SU-DHL-6 (cell line): ENCODE results near the gene RPS15.

ENCODE experiments used
- H2AFZ ChIP-seq: fragments of 200-600 bp; sonication (generic); 2 replicates; pipeline ENCODE4 v1.6.1; 2014; ENCODE audit warnings: low read depth, mild to moderate bottlenecking, moderate library complexity, mixed read lengths, antibody characterized with exemption, low read length; ENCODE audit not compliant: severe bottlenecking
- H3F3A ChIP-seq: fragments of 200-600 bp; shearing (Covaris generic); 2 replicates; pipeline ENCODE4 v1.6.0; 2016; ENCODE audit warnings: antibody characterized with exemption, mild to moderate bottlenecking; ENCODE audit not compliant: insufficient read depth
- H3K27ac ChIP-seq: fragments of 200-600 bp; sonication (generic); 2 replicates; pipeline ENCODE4 v1.5.1; 2016; ENCODE audit warnings: low read depth, mild to moderate bottlenecking, low read length, moderate library complexity, mixed read lengths
- H3K27me3 ChIP-seq: fragments of 200-600 bp; sonication (generic), shearing (Covaris generic); 2 replicates; pipeline ENCODE4 v1.6.0; 2014; ENCODE audit warnings: mild to moderate bottlenecking, low read length
- H3K36me3 ChIP-seq: fragments of 200-600 bp; sonication (generic); 2 replicates; pipeline ENCODE4 v1.6.1; 2014; ENCODE audit warnings: mild to moderate bottlenecking, low read length, mixed read lengths
- H3K4me2 ChIP-seq: fragments of 300-600, 200-600 bp; shearing (Covaris generic), sonication (generic); 2 replicates; pipeline ENCODE4 v1.6.0; 2014; ENCODE audit warnings: low read length, low read depth, mild to moderate bottlenecking; ENCODE audit not compliant: poor library complexity, severe bottlenecking
- H3K4me3 ChIP-seq: fragments of 200-600 bp; sonication (generic); 2 replicates; pipeline ENCODE4 v1.5.1; 2014; ENCODE audit warnings: antibody characterized with exemption, low read length, mild to moderate bottlenecking, mixed read lengths; ENCODE audit not compliant: insufficient read depth, poor library complexity, severe bottlenecking
- H3K79me2 ChIP-seq: fragments of 200-600 bp; sonication (generic); 2 replicates; pipeline ENCODE4 v1.6.1; 2014; ENCODE audit warnings: mild to moderate bottlenecking, low read length, moderate library complexity; ENCODE audit not compliant: insufficient read depth
- H3K9ac ChIP-seq: fragments of 200-600 bp; sonication (generic); 2 replicates; pipeline ENCODE4 v1.7.0; 2014; ENCODE audit warnings: mild to moderate bottlenecking, low read length
- H3K9me2 ChIP-seq: fragments of 200-600 bp; sonication (generic); replicated peaks from 2 replicates; pipeline ENCODE4 v1.6.1; 2014; ENCODE audit warnings: low read length; ENCODE audit not compliant: insufficient read depth
- H3K9me3 ChIP-seq: fragments of 200-600 bp; sonication (generic); 2 replicates; pipeline ENCODE4 v1.6.1; 2014; ENCODE audit warnings: low read length, mixed read lengths; ENCODE audit not compliant: insufficient read depth
- H4K20me1 ChIP-seq: fragments of 200-600 bp; sonication (generic); 2 replicates; pipeline ENCODE4 v1.6.1; 2014; ENCODE audit warnings: low read depth, mild to moderate bottlenecking, antibody characterized with exemption, low read length, moderate library complexity, mixed read lengths
- CTCF ChIP-seq: fragments of 200-600 bp; sonication (generic); IDR thresholded peaks from one replicate; pipeline ENCODE4 v1.5.1; 2017; ENCODE audit warnings: antibody characterized with exemption, mild to moderate bottlenecking, low read length, moderate library complexity; ENCODE audit not compliant: insufficient read depth, poor library complexity, severe bottlenecking
- EZH2phosphoT487 ChIP-seq: fragments of 200-600 bp; sonication (generic), shearing (Covaris generic); conservative IDR thresholded peaks from 2 replicates; pipeline ENCODE4 v1.6.1; 2018; ENCODE audit warnings: mild to moderate bottlenecking, antibody characterized with exemption, low read length, moderate library complexity, mixed read lengths

RPS15 gene

DNA sequence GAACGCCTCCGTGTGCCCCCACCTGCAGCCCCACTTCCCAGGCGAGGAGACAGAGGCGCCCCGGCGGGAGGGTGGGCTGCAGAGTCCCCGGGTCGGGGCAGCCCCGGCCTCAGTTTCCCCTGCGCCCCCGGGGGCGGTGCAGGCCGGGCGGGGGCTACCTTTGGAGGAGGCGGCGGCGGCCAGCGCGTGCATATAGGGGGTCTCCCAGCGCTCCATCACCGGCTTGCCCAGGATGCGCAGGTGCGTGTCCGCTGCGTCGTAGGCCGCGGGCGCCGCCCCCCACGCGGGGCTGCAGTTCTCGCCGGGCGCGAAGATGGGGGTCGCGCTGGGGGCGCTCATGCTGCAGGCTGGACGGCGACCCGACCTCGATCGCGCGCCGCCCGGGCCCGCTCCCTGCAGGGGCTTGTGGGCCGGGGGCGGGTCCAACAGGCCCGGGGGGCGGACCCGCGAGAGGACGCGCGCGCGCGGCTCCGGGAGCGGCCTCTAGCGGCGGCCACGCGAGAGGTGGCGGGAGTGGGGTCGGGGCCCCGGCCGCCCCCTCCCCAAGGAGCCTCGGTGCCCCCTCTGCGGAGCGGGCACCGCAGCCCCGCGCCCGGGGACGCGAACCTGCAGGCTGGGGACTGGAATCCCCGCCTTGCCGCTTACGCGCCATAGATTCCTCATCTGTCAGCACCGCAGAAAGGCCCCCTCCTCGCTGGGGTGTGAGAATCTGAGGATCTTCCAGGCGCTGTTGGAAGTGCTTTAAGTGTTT lies 36.9 kb upstream of the RPS15 start, which contains the start of gene GAMT:
Gene GAMT (minus strand): TSS at position 405 of the 751 bp plus-strand sequence. CDS start 66 bp downstream, at position 339.
- Histone ChIP-seq H3K27me3 (no peaks in the 10 kb centered on the region), H4K20me1 (no peaks in the 10 kb centered on the region), H3K4me3 (peak within 1 kb of the TSS; percentile 71), H3K9me3 (no peaks in the 10 kb centered on the region), H3K79me2 (peaks cover 15% of the 10 kb centered on the region), H3K4me2 (peak within 1 kb of the TSS; percentile 77), H3K9ac (peak within 1 kb of the TSS; percentile 92), H3K36me3 (no peaks in the 10 kb centered on the region), H3K9me2 (no peaks in the 10 kb centered on the region), H3K27ac (peak within 1 kb of the TSS; percentile 21), H3F3A (0 out of 2 replicates have a peak, but pooled peaks cover 4% of the 10 kb centered on the region), H2AFZ (peak within 1 kb of the TSS; percentile 94)
- TF ChIP-seq CTCF: peak; percentile 70
- TF ChIP-seq EZH2phosphoT487: no peak

- Histone ChIP-seq H4K20me1 (no peaks in the 10 kb centered on the region), H3K27ac (no peak overlapping the region), H3K27me3 (no peaks in the 10 kb centered on the region), H2AFZ (peak overlapping the region; percentile 94), H3K9me2 (no peaks in the 10 kb centered on the region), H3K4me2 (peak overlapping the region; percentile 77), H3K79me2 (peaks cover 15% of the 10 kb centered on the region), H3K9me3 (no peaks in the 10 kb centered on the region), H3F3A (0 out of 2 replicates have a peak, but pooled peaks cover 10% of the 10 kb centered on the region), H3K9ac (peak overlapping the region; percentile 92), H3K4me3 (peak overlapping the region; percentile 71), H3K36me3 (no peaks in the 10 kb centered on the region)
- TF ChIP-seq CTCF: no peak
- TF ChIP-seq EZH2phosphoT487: no peak
Measured at GRCh38 chr19:1401889-1402217, 36.3 kb upstream of the RPS15 start.

DNA sequence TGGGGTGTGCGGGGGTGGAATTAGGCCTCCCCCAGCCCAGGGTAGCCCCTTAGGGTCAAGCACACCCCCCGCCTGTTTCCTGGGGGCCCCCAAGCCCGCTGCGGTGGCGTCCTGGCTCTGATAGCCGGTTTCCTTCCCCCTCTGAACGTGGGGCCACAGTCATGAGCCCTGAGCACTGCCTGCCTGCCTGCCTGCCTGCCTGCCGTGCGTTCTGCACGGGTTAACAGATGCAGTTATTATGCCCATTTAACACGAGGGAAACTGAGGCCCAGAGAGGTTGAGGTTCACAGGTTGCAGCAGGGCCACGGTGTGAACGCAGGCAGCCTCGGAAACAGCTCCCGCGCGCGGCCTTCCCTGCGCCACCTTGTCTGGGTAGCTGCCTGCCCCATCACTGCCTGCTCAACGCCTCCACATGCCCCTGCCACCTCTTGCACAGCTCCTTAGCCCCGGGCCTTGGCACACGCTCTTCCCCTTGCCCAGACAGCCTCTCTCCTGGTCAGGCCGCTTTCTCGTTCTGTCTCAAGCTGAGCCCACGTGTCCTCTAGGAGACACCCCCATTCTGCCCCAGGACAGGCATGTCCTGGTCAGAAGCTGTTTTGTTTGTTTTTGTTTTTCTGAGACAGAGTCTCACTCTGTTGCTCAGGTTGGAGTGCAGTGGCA lies 35.7 kb upstream of the RPS15 start:
- no peak overlapping the region for H3K4me3 ChIP-seq
- H3K27ac ChIP-seq: no peak overlapping the region
- no peaks in the 10 kb centered on the region for H3K9me3 ChIP-seq
- H4K20me1 ChIP-seq: no peaks in the 10 kb centered on the region
- 0 out of 2 replicates have a peak, but pooled peaks cover 10% of the 10 kb centered on the region for H3F3A ChIP-seq
- no peaks in the 10 kb centered on the region for H3K36me3 ChIP-seq
- H3K4me2 ChIP-seq: no peak overlapping the region
- no peaks in the 10 kb centered on the region for H3K27me3 ChIP-seq
- TF ChIP-seq EZH2phosphoT487 (no peak), CTCF (no peak)
- H3K9me2 ChIP-seq: no peaks in the 10 kb centered on the region
- no peak overlapping the region for H3K9ac ChIP-seq
- no peak overlapping the region for H2AFZ ChIP-seq
- H3K79me2 ChIP-seq: peaks cover 15% of the 10 kb centered on the region
